ENCODE results near the gene ADIRF.
"Not testable (repeated sequence)": the region's sequence is repeated elsewhere in the genome, so short reads cannot be mapped to it uniquely, and the experiment has no call there.

The ADIRF gene

DNA sequence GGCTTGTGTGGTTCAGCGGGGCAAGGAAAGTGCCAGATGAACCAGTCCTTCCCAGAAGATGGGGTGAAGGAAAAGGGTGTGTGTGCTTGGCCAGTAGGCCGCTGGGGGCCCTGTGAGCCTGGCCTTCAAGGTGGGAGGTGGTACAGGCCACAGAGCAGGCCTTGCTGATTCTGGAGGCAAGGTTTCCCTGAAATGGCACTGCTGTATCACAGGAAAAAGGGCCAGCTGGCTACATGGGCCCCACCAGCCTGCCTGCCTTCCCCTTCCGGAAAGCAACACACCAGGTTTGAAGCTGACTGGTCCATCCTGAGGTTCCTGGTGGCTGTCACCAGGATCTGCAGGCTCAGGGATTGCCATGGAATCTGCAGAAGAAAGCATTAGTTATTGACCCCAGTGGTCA is 23.4 kb upstream of the ADIRF start:
- Histone ChIP-seq H3K36me3 (ENCODE audit: control insufficient read depth, insufficient read depth, low read length) (no peaks in the 10 kb centered on the region), H3K4me3 (replicated peaks; ENCODE audit: low read depth, low read length) (no peak overlapping the region), H3K27me3 (replicated peaks; ENCODE audit: control insufficient read depth, insufficient read depth, low read length) (no peaks in the 10 kb centered on the region)
- TF ChIP-seq, protein P1, sequence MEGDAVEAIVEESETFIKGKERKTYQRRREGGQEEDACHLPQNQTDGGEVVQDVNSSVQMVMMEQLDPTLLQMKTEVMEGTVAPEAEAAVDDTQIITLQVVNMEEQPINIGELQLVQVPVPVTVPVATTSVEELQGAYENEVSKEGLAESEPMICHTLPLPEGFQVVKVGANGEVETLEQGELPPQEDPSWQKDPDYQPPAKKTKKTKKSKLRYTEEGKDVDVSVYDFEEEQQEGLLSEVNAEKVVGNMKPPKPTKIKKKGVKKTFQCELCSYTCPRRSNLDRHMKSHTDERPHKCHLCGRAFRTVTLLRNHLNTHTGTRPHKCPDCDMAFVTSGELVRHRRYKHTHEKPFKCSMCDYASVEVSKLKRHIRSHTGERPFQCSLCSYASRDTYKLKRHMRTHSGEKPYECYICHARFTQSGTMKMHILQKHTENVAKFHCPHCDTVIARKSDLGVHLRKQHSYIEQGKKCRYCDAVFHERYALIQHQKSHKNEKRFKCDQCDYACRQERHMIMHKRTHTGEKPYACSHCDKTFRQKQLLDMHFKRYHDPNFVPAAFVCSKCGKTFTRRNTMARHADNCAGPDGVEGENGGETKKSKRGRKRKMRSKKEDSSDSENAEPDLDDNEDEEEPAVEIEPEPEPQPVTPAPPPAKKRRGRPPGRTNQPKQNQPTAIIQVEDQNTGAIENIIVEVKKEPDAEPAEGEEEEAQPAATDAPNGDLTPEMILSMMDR (IDR thresholded peaks at IDR 0.05; ENCODE audit: insufficient read depth, low read length, poor library complexity, severe bottlenecking): no peak
- DNase-seq (ENCODE audit: extremely low read depth, insufficient read length): no peak

DNA sequence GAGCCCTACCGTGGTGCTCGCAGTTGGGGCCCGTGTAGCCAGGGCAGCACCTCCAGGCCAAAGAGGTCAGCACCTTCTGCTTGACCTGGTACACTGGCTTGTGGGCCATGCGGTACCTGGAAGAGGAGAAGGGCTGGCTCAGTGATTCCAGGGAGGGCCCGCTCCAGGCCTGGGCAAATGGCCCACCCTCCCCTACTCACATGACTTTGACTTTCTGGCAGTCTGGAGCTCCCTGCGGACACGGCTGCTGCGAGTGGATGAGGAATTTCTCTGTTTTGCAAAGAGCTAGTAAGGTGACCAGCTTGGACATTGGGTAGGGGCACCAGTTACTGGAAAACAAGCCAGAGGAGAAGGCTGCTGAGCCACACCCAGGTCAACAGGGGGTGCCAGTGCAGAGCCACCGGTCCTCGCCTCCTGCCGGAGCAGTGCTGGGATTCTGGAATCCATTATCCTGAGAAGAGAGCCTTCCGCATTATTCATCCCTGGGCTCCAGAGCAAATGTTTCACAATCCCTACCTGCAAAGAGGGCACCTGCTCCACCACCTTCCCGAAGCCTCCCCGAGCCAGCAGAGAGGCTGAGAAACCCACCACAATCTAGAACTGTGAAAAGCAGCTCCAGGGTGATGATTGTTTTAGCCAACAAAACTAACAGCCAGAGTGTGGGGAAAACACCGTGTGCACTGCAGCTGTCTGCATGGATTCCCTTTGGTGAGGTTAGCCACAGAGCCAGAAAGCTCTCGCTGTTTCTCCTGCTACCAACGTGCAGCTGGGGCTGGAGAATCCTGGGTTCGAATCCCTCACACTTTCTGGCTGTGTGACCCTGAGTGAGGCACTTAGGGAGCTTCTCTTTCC is 22.7 kb upstream of the ADIRF start:
- no peaks in the 10 kb centered on the region for H3K27me3 ChIP-seq (replicated peaks; ENCODE audit: control insufficient read depth, insufficient read depth, low read length)
- TF ChIP-seq, protein P1 (IDR thresholded peaks at IDR 0.05; ENCODE audit: insufficient read depth, low read length, poor library complexity, severe bottlenecking): peak; percentile 6
- DNase-seq (ENCODE audit: extremely low read depth, insufficient read length): no peak
- no peaks in the 10 kb centered on the region for H3K36me3 ChIP-seq (ENCODE audit: control insufficient read depth, insufficient read depth, low read length)
- H3K4me3 ChIP-seq (replicated peaks; ENCODE audit: low read depth, low read length): no peak overlapping the region

DNA sequence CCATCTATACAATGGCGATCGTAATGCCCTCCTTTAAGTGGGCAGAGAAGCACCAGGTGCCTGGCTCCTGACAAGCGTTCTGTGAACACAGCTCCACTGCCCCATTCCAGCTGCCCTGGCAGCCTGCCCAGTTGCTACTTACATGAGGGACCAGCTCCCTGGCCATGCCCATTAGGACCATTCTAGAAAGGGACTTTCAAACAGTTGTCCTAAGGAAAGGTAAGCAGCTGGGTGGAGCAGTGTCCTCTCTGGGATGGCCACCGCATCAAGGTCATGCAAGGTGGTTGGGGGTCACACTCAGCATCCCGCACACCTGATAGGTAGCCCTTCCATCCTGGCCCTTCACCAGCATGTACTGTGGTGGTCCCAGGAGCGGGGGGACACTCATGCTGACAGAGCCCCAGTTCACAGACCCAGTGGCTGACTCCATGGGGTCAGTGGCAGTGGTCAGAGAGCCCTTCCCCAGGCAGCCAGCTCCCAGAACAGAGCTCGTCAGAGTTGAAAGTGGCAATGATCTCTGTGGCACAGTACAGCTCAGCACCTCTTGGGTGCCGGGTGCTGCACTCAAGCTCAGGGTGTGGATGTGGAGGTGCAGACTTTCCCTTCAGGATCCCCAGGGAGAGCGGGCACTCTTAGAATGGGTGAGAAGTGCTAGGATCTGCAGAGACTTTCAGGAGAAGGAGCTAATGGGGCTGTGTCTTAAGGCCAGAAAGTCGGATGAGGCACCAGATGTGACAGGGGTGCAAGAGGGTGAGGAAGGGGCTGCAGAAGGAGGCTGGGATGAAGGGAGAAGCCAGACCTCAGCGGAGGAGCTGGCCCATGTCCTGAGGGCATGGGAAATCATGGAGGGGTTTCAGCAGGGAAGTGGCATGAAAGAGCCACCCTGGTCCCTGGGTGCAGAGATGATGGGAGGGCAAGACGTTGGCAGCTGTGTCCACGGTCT is 21.8 kb upstream of the ADIRF start:
- TF ChIP-seq, protein P1 (IDR thresholded peaks at IDR 0.05; ENCODE audit: insufficient read depth, low read length, poor library complexity, severe bottlenecking): no peak
- DNase-seq (ENCODE audit: extremely low read depth, insufficient read length): no peak
- no peak overlapping the region for H3K4me3 ChIP-seq (replicated peaks; ENCODE audit: low read depth, low read length)
- H3K27me3 ChIP-seq (replicated peaks; ENCODE audit: control insufficient read depth, insufficient read depth, low read length): no peaks in the 10 kb centered on the region
- no peaks in the 10 kb centered on the region for H3K36me3 ChIP-seq (ENCODE audit: control insufficient read depth, insufficient read depth, low read length)

DNA sequence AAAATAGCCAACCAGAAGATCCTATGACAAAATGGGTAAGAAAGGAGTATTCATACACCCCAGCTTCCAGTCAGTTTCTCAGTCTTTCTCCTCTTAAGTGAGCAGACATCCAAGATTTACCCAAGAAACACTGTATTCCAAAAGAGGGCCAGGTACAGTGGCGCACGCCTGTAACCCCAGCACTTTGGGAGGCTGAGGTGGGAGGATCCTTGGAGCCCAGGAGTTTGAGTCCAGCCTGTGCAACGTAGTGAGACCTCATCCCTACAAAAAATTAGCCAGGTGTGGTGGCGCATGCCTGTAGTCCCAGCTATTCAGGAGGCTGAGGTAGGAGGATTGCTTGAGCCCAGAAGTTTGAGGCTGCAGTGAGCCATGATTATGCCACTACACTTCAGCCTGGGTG is 20.5 kb upstream of the ADIRF start:
- not testable (repeated sequence) for H3K36me3 ChIP-seq (ENCODE audit: control insufficient read depth, insufficient read depth, low read length); DNase-seq (ENCODE audit: extremely low read depth, insufficient read length); H3K27me3 ChIP-seq (replicated peaks; ENCODE audit: control insufficient read depth, insufficient read depth, low read length); H3K4me3 ChIP-seq (replicated peaks; ENCODE audit: low read depth, low read length)

DNA sequence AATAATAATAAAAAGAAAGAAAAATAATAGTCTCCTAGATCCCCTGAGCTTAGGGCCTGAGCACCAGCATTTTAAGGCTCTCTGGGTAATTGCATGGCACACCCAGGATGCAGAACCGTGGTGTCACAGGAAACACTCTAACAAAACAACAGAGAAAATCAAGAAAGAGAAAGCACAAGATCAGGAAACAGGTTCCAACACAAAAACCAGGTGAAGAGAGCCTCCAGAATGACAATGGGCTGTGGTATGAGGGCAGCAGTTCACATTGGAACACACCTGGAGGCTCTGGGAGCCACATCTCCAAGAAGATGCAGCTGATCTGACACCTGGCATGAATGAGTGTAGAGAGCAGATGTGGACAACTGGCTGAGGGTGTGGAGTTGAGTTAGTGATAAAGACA is 17.9 kb upstream of the ADIRF start:
- H3K36me3 ChIP-seq (ENCODE audit: control insufficient read depth, insufficient read depth, low read length): no peaks in the 10 kb centered on the region
- DNase-seq (ENCODE audit: extremely low read depth, insufficient read length): no peak
- TF ChIP-seq, protein P1 (IDR thresholded peaks at IDR 0.05; ENCODE audit: insufficient read depth, low read length, poor library complexity, severe bottlenecking): no peak
- no peaks in the 10 kb centered on the region for H3K27me3 ChIP-seq (replicated peaks; ENCODE audit: control insufficient read depth, insufficient read depth, low read length)
- H3K4me3 ChIP-seq (replicated peaks; ENCODE audit: low read depth, low read length): no peak overlapping the region

Measured in GM06990 (cell line).